Stimulated activated CD4-positive, alpha-beta T cell treated with anti-CD3 and anti-CD28 coated beads, TNF-alpha, amount 100 ng/mL, for 48 hours (primary cell): ENCODE data around the gene TLR1.
"Not testable (repeated sequence)": the region's sequence is repeated elsewhere in the genome, so short reads cannot be mapped to it uniquely, and the experiment has no call there.

Experiments used
- DNase-seq, 3 donors: peaks; one replicate each; pipeline ENCODE4 v3.0.0-alpha.2; 2020; ENCODE audit warnings: low read depth in 3 of 3

The TLR1 gene

GRCh38 chr4:38775326-38775725, 29.3 kb downstream of the TLR1 start:
- no peak for DNase-seq

DNA sequence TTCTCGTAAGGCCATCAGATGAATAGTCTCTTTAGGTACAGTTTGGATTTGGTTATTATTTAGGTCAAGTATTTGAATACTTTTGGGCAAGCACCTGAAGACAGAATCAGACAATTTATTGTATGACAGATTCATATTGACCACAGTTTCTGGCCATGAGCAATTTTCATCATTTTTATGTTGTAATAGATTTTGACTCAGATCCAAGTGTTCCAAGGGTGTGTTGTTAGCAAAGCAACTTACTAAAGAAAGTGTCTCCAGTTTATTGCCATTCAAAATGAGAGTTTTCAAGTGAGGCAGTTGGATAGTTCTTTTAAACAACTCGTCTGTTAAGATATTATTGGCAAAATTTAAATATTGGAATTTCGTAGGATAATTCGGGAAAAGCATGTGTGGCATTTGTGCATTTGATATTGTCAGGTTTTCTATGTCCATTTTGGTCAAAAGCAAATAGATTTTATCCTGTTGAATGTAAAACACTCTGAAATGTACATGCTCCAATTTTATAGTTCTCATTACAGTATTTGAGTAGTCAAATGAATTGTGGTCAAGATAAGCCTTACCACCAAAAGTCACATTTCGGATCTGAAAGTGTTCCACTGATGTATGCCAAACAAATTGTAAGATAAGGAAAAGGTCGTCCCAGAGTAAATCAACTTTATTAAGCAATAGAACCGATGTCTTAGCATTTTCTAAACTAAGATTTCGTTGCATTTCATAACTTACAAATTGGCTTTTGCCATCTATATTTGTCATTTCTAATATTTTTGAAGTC, 30.2 kb downstream of the TLR1 start:
- no peak for DNase-seq

DNA sequence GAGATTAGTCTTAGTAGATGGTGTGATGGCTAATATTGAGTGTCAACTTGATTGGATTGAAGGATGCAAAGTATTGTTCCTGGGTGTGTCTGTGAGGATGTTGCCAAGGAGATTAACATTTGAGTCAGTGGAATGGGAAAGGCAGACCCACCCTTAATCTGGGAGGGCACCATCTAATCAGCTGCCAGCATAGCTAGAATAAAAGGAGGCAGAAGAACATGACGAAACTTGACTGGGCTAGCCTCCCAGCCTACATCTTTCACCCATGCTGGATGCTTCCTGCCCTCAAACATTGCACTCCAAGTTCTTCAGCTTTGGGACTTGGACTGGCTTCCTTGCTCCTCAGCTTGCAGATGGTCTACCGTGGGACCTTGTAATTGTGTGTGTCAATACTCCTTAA, 34.3 kb downstream of the TLR1 start:
- DNase-seq = not testable (repeated sequence)

- DNase-seq = no peak
Measured at GRCh38 chr4:38769857-38770256, 34.7 kb downstream of the TLR1 start.

DNA sequence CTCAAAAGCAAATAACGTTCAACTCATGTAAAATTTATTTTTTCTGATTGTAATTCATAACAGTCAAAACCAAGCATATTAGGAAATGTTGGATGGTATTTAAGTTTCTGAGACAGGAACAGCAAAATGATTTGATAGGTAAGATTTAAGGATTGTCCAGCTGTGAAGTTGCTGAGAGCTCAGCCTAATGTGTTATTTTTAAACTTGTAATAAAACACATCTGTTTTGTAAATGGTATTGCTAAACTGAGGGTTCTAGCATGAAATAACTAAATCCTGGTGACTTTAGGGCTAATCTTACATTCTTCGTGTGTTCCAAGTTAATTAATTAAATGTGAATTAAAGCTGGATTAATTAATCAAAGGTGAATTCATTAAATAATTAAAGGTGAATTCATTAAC, 35.1 kb downstream of the TLR1 start:
- DNase-seq = no peak

DNA sequence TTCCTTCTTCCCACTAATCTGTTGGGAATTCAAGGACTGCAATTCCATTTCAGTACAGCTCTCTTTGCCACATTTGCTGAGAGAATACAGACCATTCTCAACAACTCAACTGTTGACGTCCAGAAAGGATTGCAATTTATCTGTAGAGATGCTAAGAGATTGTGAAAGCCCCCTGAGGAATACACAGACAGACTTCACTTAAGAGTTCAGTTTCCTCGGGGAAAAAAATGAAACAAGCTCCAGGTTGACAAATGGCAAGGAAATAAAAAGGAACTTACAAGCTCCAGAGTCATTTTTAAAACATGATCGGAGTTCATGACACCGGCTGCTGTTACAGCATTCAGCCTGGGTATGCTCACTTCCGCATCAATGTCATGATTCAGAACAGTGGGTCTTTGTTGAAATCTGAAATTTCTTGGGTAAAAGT, 35.6 kb downstream of the TLR1 start:
- no peak for DNase-seq

- not testable (repeated sequence) for DNase-seq
Measured at GRCh38 chr4:38766940-38767339, 37.7 kb downstream of the TLR1 start.

GRCh38 chr4:38765382-38765781, 39.2 kb downstream of the TLR1 start:
- DNase-seq = no peak

- no peak for DNase-seq
Measured at GRCh38 chr4:38764277-38764676, 40.3 kb downstream of the TLR1 start.

- DNase-seq = no peak
Measured at GRCh38 chr4:38762560-38762959, 42.0 kb downstream of the TLR1 start.

DNA sequence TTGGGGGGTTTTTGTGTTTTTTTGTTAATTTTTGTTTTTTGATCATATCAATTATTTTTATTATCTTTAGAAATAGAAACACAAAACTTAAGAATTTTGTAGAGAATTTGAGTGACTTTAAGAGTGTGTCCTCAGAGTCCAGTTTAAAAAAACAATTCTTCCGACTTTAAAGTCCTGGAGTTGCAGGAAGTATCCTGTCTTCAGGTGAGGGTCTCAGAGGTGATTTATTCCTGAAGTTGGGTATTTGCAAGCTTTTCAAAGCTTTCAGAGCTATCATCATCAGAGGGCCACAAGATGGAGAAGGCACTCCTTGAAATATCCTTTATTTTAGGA, 44.8 kb downstream of the TLR1 start:
- no peak for DNase-seq

DNA sequence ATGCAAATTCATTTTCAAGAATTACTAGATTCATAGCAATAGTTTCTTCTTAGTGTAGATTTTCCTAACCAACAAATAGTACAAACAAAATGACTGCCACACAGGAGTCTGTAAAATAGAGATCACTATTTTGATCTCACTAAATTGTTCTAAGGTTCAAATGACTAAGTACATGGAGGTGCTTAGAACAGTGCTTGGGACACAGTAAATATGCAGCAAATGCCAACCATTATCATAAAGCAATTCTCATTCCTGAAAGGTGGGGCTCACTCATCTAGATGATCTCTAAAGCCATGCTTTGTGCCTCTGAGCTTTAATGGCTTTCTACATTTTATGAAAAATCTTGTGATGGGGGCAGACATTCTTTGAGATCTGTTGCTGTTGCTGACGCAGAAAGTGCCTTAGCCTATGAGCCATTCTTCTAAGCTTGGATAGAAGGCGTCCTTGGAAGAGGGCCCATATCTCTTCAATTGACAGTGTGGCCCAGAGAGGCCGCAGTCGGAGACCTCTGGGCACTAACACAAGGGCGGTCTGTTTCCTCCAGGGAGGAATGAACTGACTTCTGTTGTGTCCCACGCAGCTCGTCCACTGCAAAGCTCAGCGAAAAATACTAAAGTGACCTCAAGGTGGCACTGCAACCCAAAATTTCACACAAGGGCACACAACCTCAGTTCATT, 45.3 kb downstream of the TLR1 start:
- peak; percentile 13 to 25 (median 18) for DNase-seq

GRCh38 chr4:38757945-38758600, 46.5 kb downstream of the TLR1 start:
- DNase-seq = no peak

- DNase-seq = no peak
Measured at GRCh38 chr4:38752941-38753806, 51.4 kb downstream of the TLR1 start.

DNA sequence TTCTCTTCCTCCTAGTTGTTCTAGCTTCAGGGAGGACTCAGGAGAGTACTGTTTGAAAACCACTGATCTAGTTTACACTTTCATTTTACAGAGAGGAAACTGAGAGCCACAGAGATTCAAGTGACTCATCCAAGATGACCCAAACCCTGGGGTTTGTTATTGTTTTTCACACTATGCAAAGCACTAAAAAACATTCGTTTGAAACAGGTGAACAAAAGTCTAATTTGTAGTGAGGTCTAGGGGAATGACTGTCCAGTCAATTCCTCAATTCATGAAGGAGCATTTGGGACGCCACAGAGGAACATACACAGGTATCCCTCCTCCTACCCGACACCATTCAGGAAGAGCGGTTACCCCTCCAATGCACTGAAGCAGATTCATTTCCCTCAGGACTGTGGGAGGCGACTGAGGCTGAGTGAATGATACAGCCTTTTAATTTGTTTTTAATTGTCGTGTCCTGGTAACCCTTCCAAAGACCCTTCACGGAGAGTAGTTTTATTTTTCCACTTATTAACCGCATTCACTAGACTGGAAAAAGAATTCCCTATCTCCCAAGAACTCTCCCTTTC, 52.1 kb downstream of the TLR1 start:
- DNase-seq = no peak

DNA sequence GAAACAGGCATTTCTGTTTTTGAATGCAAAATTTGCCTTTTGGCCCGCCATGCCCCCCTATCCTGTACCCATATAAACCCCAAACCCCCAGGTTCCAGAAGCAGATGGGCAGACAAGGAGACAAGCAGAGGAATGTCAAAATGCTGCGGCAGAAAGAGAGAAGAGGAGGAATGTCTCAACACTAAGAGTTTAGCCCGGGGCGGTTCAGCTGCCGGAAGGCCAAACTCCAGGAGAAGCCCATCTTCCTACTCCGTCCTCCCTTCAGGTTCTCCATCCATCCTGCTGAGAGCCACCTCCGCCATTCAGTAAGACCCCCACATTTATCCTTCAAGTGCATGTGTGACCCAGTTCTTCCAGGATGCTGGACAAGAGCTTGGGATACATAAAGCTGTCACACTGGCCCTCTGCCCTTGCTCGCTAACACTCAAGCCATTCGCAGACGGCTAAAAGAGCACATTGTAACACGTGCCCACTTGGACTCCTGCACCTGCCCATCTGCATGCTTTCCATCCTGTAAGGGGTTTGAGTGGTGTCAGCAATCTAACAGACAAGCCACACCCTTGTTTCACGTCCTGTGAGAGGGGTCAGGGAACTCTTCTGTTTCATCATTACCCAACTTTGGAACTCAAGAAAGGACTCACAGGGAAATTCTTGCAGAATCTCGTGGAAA, 53.1 kb downstream of the TLR1 start:
- DNase-seq = no peak

GRCh38 chr4:38749336-38749735, 55.3 kb downstream of the TLR1 start:
- DNase-seq = no peak

GRCh38 chr4:38747629-38748028, 57.0 kb downstream of the TLR1 start:
- no peak for DNase-seq
